ENCODE measurements around the gene PCDHGC3.

DNA sequence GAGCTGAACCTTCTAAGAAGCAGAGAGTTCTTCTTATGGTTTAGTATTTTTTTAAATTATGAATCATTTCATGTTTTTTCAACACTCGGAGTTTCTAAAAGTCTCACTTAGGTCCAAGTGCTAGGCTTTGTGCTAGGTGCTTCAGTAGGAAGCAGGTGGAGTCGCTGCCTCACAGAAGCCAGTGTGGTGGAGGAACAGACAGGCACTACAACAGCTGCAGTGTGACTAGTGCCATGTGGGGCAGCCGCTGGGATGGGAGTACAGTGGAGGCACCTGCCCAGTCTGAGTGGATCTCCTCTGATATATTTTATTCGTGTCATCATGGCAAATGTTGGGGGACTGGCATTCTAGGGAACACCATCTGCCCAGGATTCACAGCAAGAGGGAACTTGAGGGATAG is 28.4 kb downstream of the PCDHGC3 start:
- TF ChIP-seq CTCF (IDR thresholded peaks at IDR 0.05; ENCODE audit: insufficient read depth, low read length, poor library complexity, severe bottlenecking): no peak
- no peak for TF ChIP-seq EZH2phosphoT487 (conservative IDR thresholded peaks at IDR 0.05; ENCODE audit: low read length)
